H1 (cell line): ENCODE data around the gene PPFIA2. TPM values are rescaled to one million over a fixed set of nuclear protein-coding genes. Genes with fewer than 3 reads are reported as not detected.

ENCODE experiments used
- CTCF ChIA-PET: fragments of 300-600 bp; sonication (Branson Sonifier 250); formaldehyde crosslinking; loops from one replicate; lab custom pipeline; 2021; ENCODE audit not compliant: partially characterized antibody; lab: Charles Lee
- POLR2A ChIA-PET: fragments of 300-600 bp; sonication (Branson Sonifier 250); formaldehyde crosslinking; loops from one replicate; lab custom pipeline; 2021; ENCODE audit warnings: inconsistent platforms; ENCODE audit not compliant: partially characterized antibody; lab: Charles Lee
- DNase-seq, 2 experiments: peaks; one replicate each; pipeline versions ENCODE4 v3.0.0 to v3.0.0-alpha.2; 2010 to 2022; ENCODE audit warnings: low spot score in 2 of 2, low read depth in 1 of 2, mixed read lengths in 1 of 2
- FAIRE-seq: peaks from 2 replicates; lab custom pipeline; 2011; peaks lifted over from hg19 to GRCh38; lab: Jason Lieb, UNC
- H2AFZ ChIP-seq: 2 replicates; pipeline ENCODE4 v1.8.1; 2012; ENCODE audit warnings: low read length, inconsistent platforms
- H2AK5ac ChIP-seq: 2 replicates; pipeline ENCODE4 v1.6.1; 2013; ENCODE audit warnings: low read depth, low read length
- H2BK120ac ChIP-seq: replicated peaks from 2 replicates; pipeline ENCODE3; 2013; ENCODE audit warnings: low read depth, low read length, inconsistent platforms
- H2BK12ac ChIP-seq: 2 replicates; pipeline ENCODE4 v1.6.1; 2013; ENCODE audit warnings: low read depth, low read length
- H2BK15ac ChIP-seq: 2 replicates; pipeline ENCODE4 v1.6.1; 2013; ENCODE audit warnings: low read length
- H2BK20ac ChIP-seq: 2 replicates; pipeline ENCODE4 v1.6.1; 2013; ENCODE audit warnings: low read length
- H2BK5ac ChIP-seq: 2 replicates; pipeline ENCODE4 v1.6.1; 2013; ENCODE audit warnings: low read depth, low read length
- H3K14ac ChIP-seq: 2 replicates; pipeline ENCODE4 v1.6.1; 2013; ENCODE audit warnings: inconsistent platforms; ENCODE audit not compliant: insufficient read length
- H3K18ac ChIP-seq: 2 replicates; pipeline ENCODE4 v1.6.1; 2013; ENCODE audit warnings: low read length; ENCODE audit errors: extremely low read depth
- H3K23ac ChIP-seq: 2 replicates; pipeline ENCODE4 v1.6.1; 2013; ENCODE audit warnings: inconsistent platforms; ENCODE audit not compliant: insufficient read length
- H3K23me2 ChIP-seq: 2 replicates; pipeline ENCODE4 v1.6.1; 2013; ENCODE audit warnings: low read depth, low read length
- H3K27ac ChIP-seq: 2 replicates; pipeline ENCODE4 v1.6.1; 2011; ENCODE audit warnings: low read depth, low read length, inconsistent platforms
- H3K27me3 ChIP-seq, 4 experiments: replicated peaks in 1 of 4; 1 replicate in 1 of 4; 2 replicates in 3 of 4; pipeline versions ENCODE4 v1.6.1 to v1.8.1; 2011 to 2013; ENCODE audit warnings: low read length in 3 of 4, mild to moderate bottlenecking in 3 of 4, inconsistent platforms in 2 of 4, mixed read lengths in 2 of 4, moderate library complexity in 1 of 4; ENCODE audit not compliant: control insufficient read depth in 3 of 4, insufficient read depth in 3 of 4; ENCODE audit errors: extremely low read depth in 1 of 4
- H3K36me3 ChIP-seq, 4 experiments: 2 replicates each; pipeline versions ENCODE4 v1.6.1 to v1.8.1; 2011 to 2013; ENCODE audit warnings: mild to moderate bottlenecking in 4 of 4, low read length in 3 of 4, moderate library complexity in 2 of 4, control low read depth in 1 of 4, inconsistent platforms in 1 of 4; ENCODE audit not compliant: insufficient read depth in 4 of 4, control insufficient read depth in 2 of 4
- H3K4ac ChIP-seq: replicated peaks from 2 replicates; pipeline ENCODE3; 2013; ENCODE audit warnings: low read length, low read depth, mixed read lengths, inconsistent platforms; ENCODE audit not compliant: insufficient read length
- H3K4me1 ChIP-seq, 4 experiments: replicated peaks in 1 of 4; 1 replicate in 1 of 4; 2 replicates in 3 of 4; pipeline versions ENCODE4 v1.6.1 to v1.8.1; 2011 to 2013; ENCODE audit warnings: low read length in 3 of 4, inconsistent platforms in 2 of 4, mixed read lengths in 1 of 4; ENCODE audit not compliant: insufficient read depth in 4 of 4, control insufficient read depth in 3 of 4
- H3K4me2 ChIP-seq, 2 experiments: 2 replicates each; pipeline versions ENCODE4 v1.6.1 to v1.8.1; 2011 to 2013; ENCODE audit warnings: low read depth in 2 of 2, low read length in 2 of 2, control low read depth in 1 of 2, inconsistent platforms in 1 of 2, mild to moderate bottlenecking in 1 of 2; ENCODE audit not compliant: insufficient read depth in 1 of 2
- H3K4me3 ChIP-seq, 4 experiments: fragments of 200-600, 300-600 bp in 1 of 4; sonication (generic), shearing (Covaris generic), sonication (Bioruptor Twin) in 1 of 4; 2 replicates each; pipeline versions ENCODE4 v1.5.1 to v1.8.1; 2011 to 2016; ENCODE audit warnings: low read length in 4 of 4, low read depth in 3 of 4, control low read depth in 2 of 4, inconsistent platforms in 2 of 4, mild to moderate bottlenecking in 2 of 4, mixed read lengths in 1 of 4, moderate library complexity in 1 of 4; ENCODE audit not compliant: insufficient read depth in 2 of 4; ENCODE audit errors: extremely low read depth in 1 of 4
- H3K56ac ChIP-seq: replicated peaks from 2 replicates; pipeline ENCODE3; 2013; ENCODE audit warnings: low read depth, mild to moderate bottlenecking, mixed read lengths, low read length, inconsistent platforms; ENCODE audit not compliant: insufficient read length
- H3K79me1 ChIP-seq: 2 replicates; pipeline ENCODE4 v1.6.1; 2013; ENCODE audit warnings: low read depth, low read length, control low read depth
- H3K79me2 ChIP-seq, 2 experiments: 2 replicates each; pipeline versions ENCODE4 v1.6.1 to v1.8.1; 2012 to 2013; ENCODE audit warnings: low read length in 2 of 2, mild to moderate bottlenecking in 2 of 2, inconsistent platforms in 1 of 2; ENCODE audit not compliant: insufficient read depth in 2 of 2, control insufficient read depth in 1 of 2
- H3K9ac ChIP-seq, 4 experiments: replicated peaks in 1 of 4; 1 replicate in 1 of 4; 2 replicates in 3 of 4; pipeline versions ENCODE4 v1.6.1 to v1.8.1; 2011 to 2013; ENCODE audit warnings: low read depth in 3 of 4, low read length in 3 of 4, control low read depth in 2 of 4, mild to moderate bottlenecking in 2 of 4, moderate library complexity in 2 of 4, inconsistent platforms in 1 of 4; ENCODE audit errors: extremely low read depth in 1 of 4
- H3K9me3 ChIP-seq, 2 experiments: 2 replicates each; pipeline versions ENCODE4 v1.6.1 to v1.8.1; 2012 to 2013; ENCODE audit warnings: mild to moderate bottlenecking in 2 of 2, moderate library complexity in 2 of 2, control low read depth in 1 of 2, inconsistent platforms in 1 of 2, low read depth in 1 of 2, low read length in 1 of 2, mixed read lengths in 1 of 2; ENCODE audit not compliant: insufficient read depth in 2 of 2
- H4K20me1 ChIP-seq, 2 experiments: replicated peaks in 1 of 2; 2 replicates each; pipeline versions ENCODE3 to v1.8.1; 2011 to 2013; ENCODE audit warnings: inconsistent platforms in 2 of 2, low read length in 2 of 2, mild to moderate bottlenecking in 1 of 2; ENCODE audit not compliant: insufficient read depth in 2 of 2, control insufficient read depth in 1 of 2
- H4K5ac ChIP-seq: 2 replicates; pipeline ENCODE4 v1.6.1; 2013; ENCODE audit warnings: low read length, low read depth, mixed read lengths, inconsistent platforms; ENCODE audit not compliant: insufficient read length
- H4K8ac ChIP-seq: 2 replicates; pipeline ENCODE4 v1.8.0; 2013; ENCODE audit warnings: mild to moderate bottlenecking, moderate library complexity, low read length, inconsistent platforms; ENCODE audit not compliant: insufficient read depth; ENCODE audit errors: extremely low read depth
- H4K91ac ChIP-seq: replicated peaks from 2 replicates; pipeline ENCODE3; 2013; ENCODE audit warnings: low read length, mixed read lengths, inconsistent platforms; ENCODE audit not compliant: insufficient read length
- EP300 ChIP-seq, 2 experiments: IDR thresholded peaks; 1 replicate in 1 of 2; 2 replicates in 1 of 2; pipeline ENCODE4 v1.6.1; 2011 to 2012; ENCODE audit warnings: low read depth in 2 of 2, low read length in 2 of 2, mild to moderate bottlenecking in 2 of 2, borderline replicate concordance in 1 of 2, inconsistent platforms in 1 of 2, moderate library complexity in 1 of 2
- FOSL1 ChIP-seq: IDR thresholded peaks from 2 replicates; pipeline ENCODE4 v1.6.1; 2011; ENCODE audit warnings: mild to moderate bottlenecking, low read depth, low read length, moderate library complexity; ENCODE audit not compliant: insufficient read depth
- POLR2A ChIP-seq, 2 experiments: IDR thresholded peaks; 1 replicate in 1 of 2; 2 replicates in 1 of 2; pipeline ENCODE4 v1.6.1; 2011; ENCODE audit warnings: low read depth in 2 of 2, low read length in 2 of 2, mild to moderate bottlenecking in 2 of 2; ENCODE audit errors: control extremely low read depth in 1 of 2
- POLR2AphosphoS5 ChIP-seq: IDR thresholded peaks from 2 replicates; pipeline ENCODE4 v1.6.1; 2011; ENCODE audit warnings: low read depth, low read length
- SP1 ChIP-seq: IDR thresholded peaks from 2 replicates; pipeline ENCODE4 v1.6.1; 2011; ENCODE audit warnings: low read depth, low read length
- TAF1 ChIP-seq: IDR thresholded peaks from 2 replicates; pipeline ENCODE4 v1.6.1; 2011; ENCODE audit warnings: mild to moderate bottlenecking, low read depth, low read length
- TEAD4 ChIP-seq: IDR thresholded peaks from 2 replicates; pipeline ENCODE4 v1.6.1; 2012; ENCODE audit warnings: low read depth, low read length, inconsistent platforms, mixed read lengths
- WGBS, 2 experiments: shearing (Covaris generic) in 1 of 2; methylation state at CpG; one replicate each; pipeline versions ENCODE4 v1.1.6 to v1.1.7; 2013 to 2015; ENCODE audit warnings: low lambda C conversion rate in 2 of 2, mixed read lengths in 2 of 2, inconsistent platforms in 1 of 2, low coverage in 1 of 2, missing lambda C conversion rate in 1 of 2; ENCODE audit not compliant: insufficient replicate concordance in 2 of 2, insufficient coverage in 1 of 2, insufficient read length in 1 of 2; ENCODE audit errors: extremely low coverage in 1 of 2, missing lambda C conversion rate in 1 of 2; 5-methylcytosine and 5-hydroxymethylcytosine counted together
- polyA plus RNA-seq, 7 experiments: library from polyadenylated mRNA; depleted of rRNA in 3 of 7; stranded (reverse) in 5 of 7; unstranded in 2 of 7; fragments of >200 nt in 5 of 7; fragments of 200-250 nt in 2 of 7; gene quantifications; 1 replicate in 5 of 7; 2 replicates in 1 of 7; 4 replicates in 1 of 7; pipeline versions ENCODE4 v1.2.1 to v1.2.3, GENCODE V29; 2011 to 2013; ENCODE audit warnings: missing spikeins in 2 of 7, mixed read lengths in 2 of 7
- total RNA-seq: library from RNA; stranded (reverse); fragmentation: NEBNext Ultra II Directional; extraction: Animal tissue kit (Norgen Biotek cat#: 25700); gene quantifications from 2 replicates; pipeline ENCODE4 v1.2.1, GENCODE V29; 2021
- TF ChIP-seq, protein P1 (sequence below): IDR thresholded peaks from 2 replicates; pipeline ENCODE4 v1.6.1; 2011; ENCODE audit warnings: low read length, improper control_type of control experiment
- TF ChIP-seq, protein P2 (sequence below), 3 experiments: IDR thresholded peaks; 1 replicate in 2 of 3; 2 replicates in 1 of 3; pipeline versions ENCODE4 v1.5.1 to v1.6.1; 2011; ENCODE audit warnings: low read length in 3 of 3, mild to moderate bottlenecking in 3 of 3, inconsistent platforms in 2 of 3, low read depth in 1 of 3, moderate library complexity in 1 of 3; ENCODE audit not compliant: insufficient read depth in 1 of 3; ENCODE audit errors: control extremely low read depth in 1 of 3

Gene PPFIA2
- total and polyA plus RNA-seq, 2 of the 8 experiments (the other 6 are each of a cell fraction or from before 2014, with no cell fraction given): 1.2 to 1.8 TPM

DNA sequence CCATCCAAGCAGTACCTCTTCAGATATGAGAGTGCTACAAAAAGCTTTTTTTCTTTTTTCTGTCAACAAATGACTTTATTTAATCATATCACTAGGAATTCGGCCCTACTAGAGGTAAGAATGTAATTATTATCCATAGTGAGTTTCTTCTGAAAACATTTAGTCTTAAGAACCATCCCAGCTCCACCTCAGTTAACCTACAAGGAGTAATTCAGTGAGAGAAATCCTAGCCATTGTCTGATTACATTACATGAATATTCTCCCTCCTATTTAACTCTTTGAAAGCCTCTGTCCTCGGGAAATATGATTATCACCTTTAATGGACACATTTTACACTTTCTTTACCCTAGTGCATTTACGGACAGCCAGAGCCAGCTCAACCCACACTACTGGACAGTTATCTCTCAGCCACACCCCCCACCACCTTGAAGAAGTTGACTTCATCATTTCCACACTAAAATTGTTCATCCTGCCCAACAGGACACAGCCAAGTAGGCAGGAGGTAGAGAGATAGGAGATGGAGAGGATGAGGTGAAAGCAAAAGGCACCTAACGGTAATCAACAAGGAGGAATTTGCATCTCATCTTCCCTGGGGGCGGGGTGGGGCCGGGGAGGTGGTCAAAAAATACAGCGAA lies 1.3 kb downstream of the PPFIA2 start:
- POLR2A ChIA-PET: interaction anchor here (0.6 kb wide), 1 partner anchor 517 kb away, joined by 3 read pairs; no protein-coding TSS in a partner anchor
- Histone ChIP-seq H3K4me3 (peak overlapping the region; percentile 62 to 84 (median 70); a peak in 7 of 8 replicates), H3K18ac (no peak overlapping the region), H3K4me2 (peak overlapping the region; percentile 86 to 92), H3K4ac (no peak overlapping the region), H3K23ac (no peak overlapping the region), H2AFZ (no peak overlapping the region), H4K91ac (no peak overlapping the region), H3K79me2 (no peaks in the 10 kb centered on the region), H2BK15ac (no peak overlapping the region), H3K36me3 (no peaks in the 10 kb centered on the region), H3K56ac (no peak overlapping the region), H3K14ac (no peak overlapping the region), H2BK20ac (no peak overlapping the region), H3K23me2 (peaks cover 12% of the 10 kb centered on the region; the same call in 1 of the 2 replicates), H4K8ac (no peak overlapping the region), H2BK12ac (no peak overlapping the region), H3K27me3 (peaks cover 6 to 19% (median 16%) of the 10 kb centered on the region in 4 experiments), H3K9me3 (no peaks in the 10 kb centered on the region), H4K20me1 (no peaks in the 10 kb centered on the region), H2BK5ac (no peak overlapping the region), H4K5ac (no peak overlapping the region), H3K4me1 (peaks cover 0 to 4% (median 2%) of the 10 kb centered on the region in 4 experiments; a peak in 3 of 7 replicates), H2BK120ac (no peak overlapping the region), H3K79me1 (no peaks in the 10 kb centered on the region), H3K27ac (no peak overlapping the region), H3K9ac (no peak overlapping the region; a peak in 1 of 7 replicates), H2AK5ac (no peak overlapping the region)
- WGBS, 2 experiments: 31% methylated on average over 6 of the region's 7 CpGs; no CpG with 5 or more reads in 1 of the 2 experiments
- DNase-seq: no peak
- CTCF ChIA-PET: interaction anchor here (1.2 kb wide), 1 partner anchor 10 kb away, joined by 3 read pairs; no protein-coding TSS in a partner anchor
- no peak for FAIRE-seq
- TF ChIP-seq, protein P1, sequence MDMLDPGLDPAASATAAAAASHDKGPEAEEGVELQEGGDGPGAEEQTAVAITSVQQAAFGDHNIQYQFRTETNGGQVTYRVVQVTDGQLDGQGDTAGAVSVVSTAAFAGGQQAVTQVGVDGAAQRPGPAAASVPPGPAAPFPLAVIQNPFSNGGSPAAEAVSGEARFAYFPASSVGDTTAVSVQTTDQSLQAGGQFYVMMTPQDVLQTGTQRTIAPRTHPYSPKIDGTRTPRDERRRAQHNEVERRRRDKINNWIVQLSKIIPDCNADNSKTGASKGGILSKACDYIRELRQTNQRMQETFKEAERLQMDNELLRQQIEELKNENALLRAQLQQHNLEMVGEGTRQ: no peak
- TF ChIP-seq TAF1 (no peak), TEAD4 (no peak), SP1 (no peak), POLR2AphosphoS5 (no peak), FOSL1 (no peak), POLR2A (IDR thresholded peaks at IDR 0.05; ENCODE audit: control extremely low read depth in 1 of 2, low read depth in 2 of 2, low read length in 2 of 2) (no peak), EP300 (IDR thresholded peaks at IDR 0.05; ENCODE audit: borderline replicate concordance in 1 of 2, low read depth in 2 of 2, low read length in 2 of 2) (no peak)
- TF ChIP-seq, protein P2, sequence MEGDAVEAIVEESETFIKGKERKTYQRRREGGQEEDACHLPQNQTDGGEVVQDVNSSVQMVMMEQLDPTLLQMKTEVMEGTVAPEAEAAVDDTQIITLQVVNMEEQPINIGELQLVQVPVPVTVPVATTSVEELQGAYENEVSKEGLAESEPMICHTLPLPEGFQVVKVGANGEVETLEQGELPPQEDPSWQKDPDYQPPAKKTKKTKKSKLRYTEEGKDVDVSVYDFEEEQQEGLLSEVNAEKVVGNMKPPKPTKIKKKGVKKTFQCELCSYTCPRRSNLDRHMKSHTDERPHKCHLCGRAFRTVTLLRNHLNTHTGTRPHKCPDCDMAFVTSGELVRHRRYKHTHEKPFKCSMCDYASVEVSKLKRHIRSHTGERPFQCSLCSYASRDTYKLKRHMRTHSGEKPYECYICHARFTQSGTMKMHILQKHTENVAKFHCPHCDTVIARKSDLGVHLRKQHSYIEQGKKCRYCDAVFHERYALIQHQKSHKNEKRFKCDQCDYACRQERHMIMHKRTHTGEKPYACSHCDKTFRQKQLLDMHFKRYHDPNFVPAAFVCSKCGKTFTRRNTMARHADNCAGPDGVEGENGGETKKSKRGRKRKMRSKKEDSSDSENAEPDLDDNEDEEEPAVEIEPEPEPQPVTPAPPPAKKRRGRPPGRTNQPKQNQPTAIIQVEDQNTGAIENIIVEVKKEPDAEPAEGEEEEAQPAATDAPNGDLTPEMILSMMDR (IDR thresholded peaks at IDR 0.05; ENCODE audit: control extremely low read depth in 1 of 3, insufficient read depth in 1 of 3, low read depth in 1 of 3, low read length in 3 of 3): no peak
